Breast epithelium (tissue), 4 donors: Measurements from ENCODE around the gene PRKN. TPM values are rescaled to one million over a fixed set of nuclear protein-coding genes. Genes with fewer than 3 reads are reported as not detected.

Source experiments
- DNase-seq, 2 donors: peaks; one replicate each; pipeline ENCODE4 v3.0.0-alpha.2; 2019; ENCODE audit warnings: low spot score in 2 of 2
- H3K27ac ChIP-seq, 2 donors: fragments of 200-600 bp; sonication (generic) in 1 of 2; one replicate each; pipeline ENCODE4 v1.5.1; 2016 to 2019; ENCODE audit warnings: mild to moderate bottlenecking in 1 of 2
- H3K27me3 ChIP-seq, 2 donors: fragments of 200-600 bp; sonication (generic) in 1 of 2; one replicate each; pipeline versions ENCODE4 v1.5.1 to v1.6.0; 2017 to 2019; ENCODE audit warnings: control low read depth in 1 of 2, mild to moderate bottlenecking in 1 of 2
- H3K36me3 ChIP-seq: fragments of 200-600 bp; one replicate; pipeline ENCODE4 v1.5.1; 2019
- H3K4me1 ChIP-seq, 2 donors: fragments of 200-600 bp; sonication (generic); one replicate each; pipeline ENCODE4 v1.5.1; 2016 to 2019; ENCODE audit warnings: control low read depth in 1 of 2
- H3K4me3 ChIP-seq, 3 donors: fragments of 200-600 bp; sonication (generic); 1 replicate in 2 of 3; 2 replicates in 1 of 3; pipeline ENCODE4 v1.5.1; 2016 to 2019; ENCODE audit warnings: mild to moderate bottlenecking in 3 of 3, moderate library complexity in 2 of 3
- H3K9me3 ChIP-seq, 2 donors: fragments of 200-600 bp; sonication (generic) in 1 of 2; one replicate each; pipeline ENCODE4 v1.5.1; 2016 to 2019; ENCODE audit warnings: control low read depth in 1 of 2
- POLR2A ChIP-seq: fragments of 450-650 bp; IDR thresholded peaks from one replicate; pipeline ENCODE4 v1.6.1; 2016; ENCODE audit warnings: antibody characterized with exemption, mild to moderate bottlenecking, moderate library complexity
- POLR2AphosphoS5 ChIP-seq, 3 donors: sonication (generic); formaldehyde crosslinking; IDR thresholded peaks; one replicate each; pipeline ENCODE4 v1.6.1; 2017; ENCODE audit warnings: antibody characterized with exemption in 3 of 3
- intact Hi-C: fragments of 100-400 bp; cut with DNase I; formaldehyde crosslinking; loops from one replicate; pipeline ENCODE4 v1.15.1; 2023; ENCODE audit warnings: low total_unique reads
- total RNA-seq, 3 donors: library from RNA; depleted of rRNA; stranded (reverse); fragments of >200 nt; gene quantifications; one replicate each; pipeline ENCODE4 v1.1.0, GENCODE V29; 2016
- TF ChIP-seq, protein P1 (sequence below), 3 donors: fragments of 450-650 bp; IDR thresholded peaks; one replicate each; pipeline ENCODE4 v1.5.1; 2016 to 2017; ENCODE audit warnings: antibody characterized with exemption in 3 of 3, mild to moderate bottlenecking in 3 of 3, moderate library complexity in 3 of 3

PRKN gene
- total RNA-seq, 3 donors from 2014 or later, result 7.2 to 19.0 (median 11.2) TPM

DNA sequence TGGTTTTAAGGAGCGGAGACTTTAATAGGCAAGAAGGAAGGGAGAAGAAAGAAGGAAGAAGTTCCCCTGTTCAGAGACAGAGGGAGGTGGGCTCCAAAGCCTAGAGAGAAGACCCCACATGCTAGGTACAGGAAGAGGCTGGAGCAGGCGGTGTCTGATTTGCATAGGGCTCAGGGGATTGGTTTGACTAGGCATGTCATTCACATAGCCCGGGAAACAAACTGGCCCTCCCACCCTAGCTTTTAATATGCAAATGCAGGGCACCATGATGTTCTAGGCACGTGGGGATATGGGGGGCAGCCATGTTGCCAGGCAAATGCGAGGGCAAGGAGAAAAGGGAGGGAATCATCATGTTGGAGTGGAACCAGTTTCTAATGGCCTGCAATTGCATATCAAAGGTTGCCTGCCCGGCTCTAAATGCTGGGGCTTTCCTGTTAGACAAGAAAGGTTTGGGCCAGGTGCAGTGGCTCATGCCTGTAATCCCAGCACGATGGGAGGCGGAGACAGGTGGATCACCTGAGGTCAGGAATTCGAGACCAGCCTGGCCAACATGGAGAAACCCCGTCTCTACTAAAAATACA lies 1419.4 kb downstream of the PRKN start:
- TF ChIP-seq, protein P1, sequence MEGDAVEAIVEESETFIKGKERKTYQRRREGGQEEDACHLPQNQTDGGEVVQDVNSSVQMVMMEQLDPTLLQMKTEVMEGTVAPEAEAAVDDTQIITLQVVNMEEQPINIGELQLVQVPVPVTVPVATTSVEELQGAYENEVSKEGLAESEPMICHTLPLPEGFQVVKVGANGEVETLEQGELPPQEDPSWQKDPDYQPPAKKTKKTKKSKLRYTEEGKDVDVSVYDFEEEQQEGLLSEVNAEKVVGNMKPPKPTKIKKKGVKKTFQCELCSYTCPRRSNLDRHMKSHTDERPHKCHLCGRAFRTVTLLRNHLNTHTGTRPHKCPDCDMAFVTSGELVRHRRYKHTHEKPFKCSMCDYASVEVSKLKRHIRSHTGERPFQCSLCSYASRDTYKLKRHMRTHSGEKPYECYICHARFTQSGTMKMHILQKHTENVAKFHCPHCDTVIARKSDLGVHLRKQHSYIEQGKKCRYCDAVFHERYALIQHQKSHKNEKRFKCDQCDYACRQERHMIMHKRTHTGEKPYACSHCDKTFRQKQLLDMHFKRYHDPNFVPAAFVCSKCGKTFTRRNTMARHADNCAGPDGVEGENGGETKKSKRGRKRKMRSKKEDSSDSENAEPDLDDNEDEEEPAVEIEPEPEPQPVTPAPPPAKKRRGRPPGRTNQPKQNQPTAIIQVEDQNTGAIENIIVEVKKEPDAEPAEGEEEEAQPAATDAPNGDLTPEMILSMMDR (IDR thresholded peaks at IDR 0.05), result no peak
- TF ChIP-seq POLR2A (no peak), POLR2AphosphoS5 (IDR thresholded peaks at IDR 0.05) (no peak)

DNA sequence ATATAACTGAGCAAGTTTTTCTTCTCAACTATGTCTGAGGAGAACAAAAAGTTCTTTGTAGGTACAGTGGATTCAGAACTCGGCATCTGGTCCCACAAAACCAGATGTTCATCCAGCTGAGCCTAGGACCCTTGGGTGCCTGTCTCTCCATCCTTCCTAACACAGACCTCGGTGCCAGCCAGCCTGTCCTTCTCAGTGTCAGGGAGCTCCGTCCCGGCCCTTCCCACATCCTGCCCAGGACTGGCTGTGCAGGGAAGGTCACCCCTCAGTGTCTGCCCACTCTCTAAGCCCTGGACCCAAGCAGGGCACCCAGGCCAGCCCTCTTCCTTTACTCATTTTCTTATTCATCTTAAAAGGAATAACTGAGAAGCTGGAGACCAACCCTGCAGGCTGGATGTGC lies 1421.7 kb downstream of the PRKN start:
- no peak for DNase-seq
- H3K27me3 ChIP-seq, result no peaks in the 10 kb centered on the region
- TF ChIP-seq, protein P1 (IDR thresholded peaks at IDR 0.05), result no peak
- no peak for TF ChIP-seq POLR2AphosphoS5 (IDR thresholded peaks at IDR 0.05)
- no peak for TF ChIP-seq POLR2A
- no peak overlapping the region for H3K4me3 ChIP-seq
- H3K4me1 ChIP-seq, result no peaks in the 10 kb centered on the region
- no peak overlapping the region for H3K27ac ChIP-seq
- H3K9me3 ChIP-seq, result no peaks in the 10 kb centered on the region
- H3K36me3 ChIP-seq, result no peaks in the 10 kb centered on the region
- intact Hi-C loops, result no loop called here

More for the DNA sequence above, 1419.4 kb downstream of the PRKN start:
- Histone ChIP-seq H3K9me3 (no peaks in the 10 kb centered on the region), H3K36me3 (no peaks in the 10 kb centered on the region), H3K27ac (no peak overlapping the region), H3K4me1 (no peaks in the 10 kb centered on the region), H3K27me3 (no peaks in the 10 kb centered on the region), H3K4me3 (no peak overlapping the region)
- intact Hi-C loops, result no loop called here
- no peak for DNase-seq

DNA sequence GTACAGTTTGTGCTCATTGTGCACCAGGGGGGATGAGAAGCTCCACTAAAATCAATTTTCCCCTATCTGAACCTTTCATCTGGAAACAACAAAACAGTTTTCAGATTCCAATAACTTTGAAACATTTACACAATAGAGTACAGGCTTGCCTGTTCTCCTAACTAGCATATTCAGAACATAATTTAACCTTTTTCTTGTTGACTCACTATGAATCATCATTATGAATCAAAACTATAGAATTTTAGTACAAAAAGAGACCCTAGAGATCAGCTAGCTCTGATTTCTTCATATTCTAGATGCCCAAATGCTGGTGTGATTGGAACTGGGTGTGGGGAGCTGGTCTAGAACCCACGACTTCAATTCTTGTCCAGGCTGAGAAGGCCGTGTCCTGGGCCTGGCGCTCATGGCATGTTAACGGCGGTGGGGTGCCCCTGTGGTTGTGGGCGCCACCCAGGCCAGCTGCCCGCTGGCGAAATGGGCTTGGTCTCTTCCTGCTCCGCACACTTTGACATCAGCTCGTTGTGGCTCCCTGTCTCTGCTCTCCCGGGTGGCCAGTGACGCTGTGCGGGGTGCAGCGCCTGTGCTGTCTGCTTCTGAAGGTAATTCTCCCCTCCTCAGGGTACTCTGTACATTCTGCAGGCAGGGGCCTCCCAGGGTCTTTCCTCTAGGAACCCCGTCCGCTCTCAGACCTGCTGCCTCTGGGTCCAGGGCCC lies 1423.8 kb downstream of the PRKN start:
- TF ChIP-seq POLR2A, result no peak
- TF ChIP-seq, protein P1 (IDR thresholded peaks at IDR 0.05), result no peak
- no peak for TF ChIP-seq POLR2AphosphoS5 (IDR thresholded peaks at IDR 0.05)
- no peaks in the 10 kb centered on the region for H3K9me3 ChIP-seq
- no peak for DNase-seq
- no peaks in the 10 kb centered on the region for H3K36me3 ChIP-seq
- H3K27ac ChIP-seq, result no peak overlapping the region
- no peak overlapping the region for H3K4me3 ChIP-seq
- H3K27me3 ChIP-seq, result no peaks in the 10 kb centered on the region
- no peaks in the 10 kb centered on the region for H3K4me1 ChIP-seq
- intact Hi-C loops, result no loop called here

DNA sequence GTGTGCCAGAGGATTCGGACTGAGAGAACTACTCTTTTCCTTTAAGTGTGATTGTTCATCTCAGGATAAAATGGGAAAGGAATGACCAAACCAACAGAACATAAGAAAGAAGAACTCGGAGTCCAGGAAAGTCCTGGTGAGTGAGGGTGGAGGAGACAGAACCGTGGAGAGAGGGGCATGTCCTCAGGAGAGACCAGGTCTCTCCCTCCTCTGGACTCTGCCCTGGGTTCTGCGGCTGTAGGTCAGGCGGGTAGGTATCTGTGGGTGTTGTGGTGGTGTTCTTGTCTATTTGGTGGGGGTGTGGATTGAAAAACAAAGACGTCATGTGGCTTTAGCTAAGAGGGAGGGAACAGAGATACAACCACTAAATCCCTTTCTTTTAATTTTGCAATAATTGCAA lies 1424.6 kb downstream of the PRKN start:
- Histone ChIP-seq H3K27me3 (no peaks in the 10 kb centered on the region), H3K9me3 (no peaks in the 10 kb centered on the region), H3K4me1 (no peaks in the 10 kb centered on the region), H3K4me3 (no peak overlapping the region), H3K27ac (no peak overlapping the region), H3K36me3 (no peaks in the 10 kb centered on the region)
- DNase-seq, result no peak
- TF ChIP-seq POLR2AphosphoS5 (IDR thresholded peaks at IDR 0.05) (no peak), POLR2A (no peak)
- TF ChIP-seq, protein P1 (IDR thresholded peaks at IDR 0.05), result no peak
- intact Hi-C loops, result no loop called here

DNA sequence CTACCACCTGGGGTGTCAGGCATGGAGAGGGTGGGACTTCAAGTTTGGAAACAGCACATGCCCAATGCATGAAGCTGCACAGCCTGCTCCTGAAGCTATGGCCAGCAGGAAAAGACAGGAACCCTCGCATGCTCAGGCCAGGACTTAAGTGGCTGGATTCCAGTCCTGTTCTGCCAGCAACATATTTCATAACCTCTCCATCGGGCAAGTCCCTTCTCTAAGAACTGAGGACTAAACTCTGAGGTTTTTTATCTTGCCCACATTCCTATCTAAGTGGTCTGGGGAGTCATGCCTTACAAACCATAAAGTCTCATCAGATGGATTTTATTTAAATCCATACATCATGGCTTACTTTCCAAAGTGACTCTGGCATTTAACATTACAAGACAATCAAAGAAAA lies 1426.2 kb downstream of the PRKN start:
- intact Hi-C loops, result no loop called here
- H3K27me3 ChIP-seq, result no peaks in the 10 kb centered on the region
- TF ChIP-seq, protein P1 (IDR thresholded peaks at IDR 0.05), result no peak
- no peak for TF ChIP-seq POLR2AphosphoS5 (IDR thresholded peaks at IDR 0.05)
- no peak for TF ChIP-seq POLR2A
- H3K27ac ChIP-seq, result no peak overlapping the region
- no peaks in the 10 kb centered on the region for H3K9me3 ChIP-seq
- no peak overlapping the region for H3K4me3 ChIP-seq
- H3K36me3 ChIP-seq, result no peaks in the 10 kb centered on the region
- H3K4me1 ChIP-seq, result no peaks in the 10 kb centered on the region
- no peak for DNase-seq
